ENCODE measurements around the gene CDH23.
A peak's percentile ranks its signal among the peaks of the same experiment; 100 is the strongest.

CDH23 gene

DNA sequence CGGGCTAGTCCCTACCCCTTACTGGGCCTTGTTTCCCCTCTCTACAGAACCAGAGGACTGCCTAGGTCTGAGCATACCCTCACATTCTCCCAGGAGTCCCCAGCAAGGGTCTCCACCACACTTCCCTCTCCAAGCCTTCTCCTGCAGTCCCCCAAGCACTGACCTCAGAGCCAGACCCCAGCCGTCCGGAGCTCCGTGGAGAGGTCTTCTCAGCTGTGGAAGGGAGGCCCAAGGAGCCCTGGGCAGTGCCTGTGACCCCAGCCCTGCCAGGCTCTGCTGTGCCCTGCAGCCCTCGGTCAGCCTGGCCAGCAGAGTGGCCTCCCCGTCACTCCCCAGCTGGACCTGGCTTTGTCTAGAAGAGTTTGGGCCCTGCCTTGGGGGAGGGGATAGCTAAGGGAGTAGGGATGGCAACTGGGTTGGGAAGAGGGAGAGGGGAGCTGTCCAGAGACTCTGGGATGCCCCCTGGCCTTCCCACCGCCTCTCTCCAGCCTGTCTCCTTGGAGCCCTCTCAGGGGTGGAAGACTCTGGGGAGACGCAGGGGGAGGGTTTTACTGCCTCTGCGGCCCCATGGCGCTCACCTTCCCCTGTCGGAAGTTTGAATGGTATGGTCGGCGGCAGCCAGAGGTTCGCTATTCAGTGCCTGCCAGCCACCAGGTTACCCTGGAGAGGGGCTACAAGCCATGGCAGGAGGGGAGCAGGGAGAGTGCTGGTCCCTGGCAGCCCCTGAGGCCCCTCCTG, 322.9 kb downstream of the CDH23 start, which contains the start of gene C10orf105:
Gene C10orf105 (minus strand): TSS at position 315 of the 738 bp plus-strand sequence. CDS start 3,441 bp downstream, outside the sequence.
- DNase-seq, result peak in 22 of 51 donors; percentile 18 to 82 (median 54)

DNA sequence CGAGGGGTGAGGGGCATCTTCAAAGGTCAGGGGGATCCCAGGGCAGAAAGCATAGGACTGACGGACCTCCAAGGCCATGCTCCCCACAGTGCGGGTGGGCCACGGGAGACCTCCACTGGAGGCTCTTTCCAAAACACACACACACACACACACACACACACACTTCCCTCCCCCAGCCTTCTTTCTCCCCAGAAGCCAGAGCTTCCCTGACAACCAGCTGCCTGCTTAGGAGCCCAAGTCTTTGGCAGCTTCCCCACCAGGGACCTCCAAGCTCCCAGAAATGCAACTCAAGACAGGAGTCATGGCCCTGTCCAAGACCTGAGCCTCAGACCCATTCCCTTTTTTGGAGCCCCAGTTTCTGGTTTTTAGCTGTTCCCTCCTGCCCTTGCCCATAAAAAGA, 323.6 kb downstream of the CDH23 start:
- DNase-seq, result peak in 15 of 51 donors; percentile 31 to 82 (median 46)

DNA sequence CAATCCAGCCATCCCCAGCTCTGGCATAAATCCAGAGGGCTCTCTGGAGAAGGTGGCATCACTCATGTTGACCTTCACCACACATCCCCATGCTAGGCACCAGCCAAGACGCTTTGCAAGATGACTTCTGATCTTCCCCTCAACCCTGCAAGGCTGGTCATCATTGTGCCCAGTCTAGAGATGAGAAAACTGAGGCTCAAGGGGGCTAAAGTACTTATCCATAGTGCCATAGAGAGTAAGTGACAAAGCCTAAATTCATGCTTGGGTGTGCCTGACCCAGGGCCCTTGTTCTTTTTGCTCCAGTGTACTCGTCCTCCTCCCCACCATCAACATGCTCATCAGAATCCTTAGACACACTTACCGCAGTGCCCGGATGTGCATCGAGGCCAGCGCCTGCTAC, 324.6 kb downstream of the CDH23 start:
- DNase-seq, result no peak

DNA sequence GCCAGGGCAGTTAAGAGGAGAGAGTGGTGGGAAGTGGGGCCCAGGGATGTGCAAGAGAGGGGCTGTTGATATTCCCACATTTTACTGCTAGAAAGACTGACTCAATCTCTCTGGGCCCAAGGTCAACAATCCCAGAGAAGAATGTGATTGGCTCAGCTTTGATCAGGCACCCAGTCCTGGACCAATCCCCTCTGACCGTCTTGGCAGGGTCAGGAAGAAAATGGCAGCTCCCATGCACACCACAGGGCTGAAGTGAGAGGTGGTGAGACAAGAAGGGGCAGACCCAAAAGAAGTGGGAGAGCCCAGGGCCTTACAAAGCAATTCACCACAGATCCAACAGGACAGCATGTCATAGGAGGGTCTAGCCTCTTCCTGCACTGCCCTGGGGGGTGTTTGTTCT, 326.1 kb downstream of the CDH23 start:
- no peak for DNase-seq

DNA sequence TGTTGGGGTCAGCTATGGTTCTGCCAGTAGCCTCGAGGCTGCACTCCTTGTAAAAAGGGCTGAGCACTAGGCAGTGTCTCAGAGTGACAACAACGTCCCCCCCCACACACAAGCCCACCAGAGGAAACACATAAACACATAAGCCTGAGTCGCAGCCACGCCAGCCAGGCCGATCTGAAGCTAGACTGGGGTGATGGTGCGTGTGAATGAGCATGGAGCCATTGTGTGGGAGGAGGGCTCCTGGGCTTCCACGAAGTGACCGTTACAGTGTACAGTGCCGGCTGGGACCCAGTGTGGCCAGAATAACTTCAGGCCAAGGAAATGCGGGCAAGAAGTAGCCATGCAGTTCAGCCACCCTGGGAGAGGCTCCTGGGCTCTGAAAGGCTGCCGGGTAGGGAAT, 326.6 kb downstream of the CDH23 start:
- no peak for DNase-seq

DNA sequence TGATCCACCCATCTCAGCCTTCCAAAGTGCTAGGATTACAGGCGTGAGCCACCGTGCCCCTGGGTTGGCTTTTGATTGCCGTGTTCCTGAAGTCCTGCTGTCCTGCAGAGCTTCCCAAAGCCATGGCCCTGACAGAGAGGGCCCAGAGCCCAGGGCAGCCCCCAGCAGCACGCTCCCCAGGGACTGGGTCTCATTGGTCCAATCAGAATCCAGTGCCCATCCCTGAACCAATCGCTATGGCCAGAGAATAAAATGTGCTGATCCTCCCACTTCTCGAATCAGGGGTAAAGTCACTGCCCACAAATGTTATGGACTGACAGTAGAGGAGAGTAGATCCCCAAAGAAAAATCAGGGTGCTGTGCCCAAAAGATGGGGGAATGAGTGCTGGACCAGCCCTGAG, 327.8 kb downstream of the CDH23 start:
- DNase-seq, result no peak

DNA sequence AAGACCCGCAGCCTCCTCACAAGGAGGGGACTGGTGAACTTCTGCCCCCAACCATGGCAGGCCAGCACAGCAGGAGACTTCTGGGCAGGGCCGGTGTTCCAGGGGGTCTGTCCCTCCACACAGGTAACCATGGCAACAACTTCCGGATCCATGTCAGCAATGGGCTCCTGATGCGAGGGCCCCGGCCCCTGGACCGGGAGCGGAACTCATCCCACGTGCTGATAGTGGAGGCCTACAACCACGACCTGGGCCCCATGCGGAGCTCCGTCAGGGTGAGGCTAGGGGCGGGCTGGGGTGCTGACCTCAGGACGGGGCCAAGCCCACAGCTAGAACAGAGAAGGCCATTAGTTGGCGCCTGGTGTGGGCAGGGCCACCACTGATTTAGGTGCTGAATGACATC, 328.5 kb downstream of the CDH23 start:
- DNase-seq, result no peak

DNA sequence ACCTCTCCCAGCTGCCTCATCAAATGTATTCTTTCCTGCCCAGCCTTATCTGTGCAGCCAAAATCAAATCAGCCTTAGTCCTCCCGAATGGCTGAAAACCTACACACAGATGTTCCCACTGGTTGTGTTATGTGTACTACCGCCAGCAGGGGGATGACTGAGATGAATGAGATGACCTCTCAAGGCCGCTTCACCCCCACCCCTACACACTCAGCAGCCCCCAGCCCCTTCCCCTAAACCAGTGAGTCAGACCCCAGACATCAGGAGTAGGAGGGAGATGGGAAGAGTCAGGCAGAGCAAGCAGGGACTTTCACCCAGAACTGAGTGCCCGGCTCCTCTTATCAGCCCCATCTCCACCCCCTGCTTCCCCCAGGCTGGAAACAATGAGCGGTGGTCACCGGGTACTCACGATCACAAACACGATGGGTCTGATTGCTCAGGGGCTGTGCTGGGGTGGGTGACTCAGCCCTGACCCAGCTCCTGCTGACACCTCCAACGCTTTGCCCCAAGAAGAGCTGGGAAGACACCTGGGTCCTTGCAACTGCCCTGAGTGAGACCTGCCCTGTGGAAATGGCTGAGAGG, 329.4 kb downstream of the CDH23 start:
- DNase-seq, result no peak

DNA sequence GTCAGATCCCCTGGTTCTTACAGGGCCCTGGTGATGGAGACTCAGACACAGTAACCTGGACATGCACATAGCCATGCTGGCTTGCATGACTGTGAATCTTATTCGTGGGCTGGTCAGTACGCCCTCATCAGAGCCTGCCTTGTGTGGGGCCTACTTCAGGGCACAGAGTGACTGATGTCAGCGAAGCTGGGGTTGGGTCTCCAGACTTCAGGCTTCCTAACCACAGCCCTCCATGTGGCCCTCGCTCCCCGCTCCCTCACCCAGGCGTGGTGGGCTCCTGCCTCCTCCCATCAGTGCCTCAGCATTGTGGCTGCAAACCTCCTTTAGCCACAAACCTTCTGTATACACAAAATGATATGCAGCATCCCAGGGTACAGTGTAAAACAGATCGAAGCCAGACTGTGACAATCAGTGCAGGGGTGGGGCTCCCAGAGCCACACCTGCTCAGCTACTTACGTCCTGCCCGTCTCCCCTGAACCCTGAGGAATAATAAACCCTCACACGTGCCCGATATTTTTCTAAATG, 329.9 kb downstream of the CDH23 start:
- no peak for DNase-seq

DNA sequence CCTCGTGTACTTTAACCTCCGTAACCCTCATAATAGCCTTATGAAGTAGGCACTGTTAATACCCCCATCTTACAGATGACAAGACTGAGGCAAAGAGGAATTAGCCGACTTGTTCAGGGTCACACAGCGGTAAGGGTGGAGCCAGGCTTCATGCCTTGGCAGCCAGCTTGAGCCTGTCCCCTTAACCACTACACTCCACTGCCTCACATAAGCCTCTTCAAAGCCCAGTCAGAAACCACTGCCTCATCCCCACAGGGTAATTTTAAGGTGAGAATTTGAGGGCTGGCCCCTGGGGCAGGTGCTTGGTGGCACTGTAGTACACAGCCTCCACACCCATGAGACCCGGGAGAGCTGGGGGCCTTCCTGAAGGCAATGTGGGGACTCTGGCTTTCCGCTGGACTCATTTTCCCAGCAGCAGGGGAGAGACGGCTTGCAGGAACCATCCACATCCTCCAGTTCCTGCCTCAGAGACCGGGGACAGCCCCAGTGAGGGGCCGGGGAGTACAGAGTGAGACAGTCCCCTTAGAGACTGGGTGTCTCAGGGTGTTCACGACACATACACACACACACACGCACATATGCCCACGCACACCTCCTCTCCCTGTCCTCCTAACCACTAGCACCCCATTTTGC, 330.5 kb downstream of the CDH23 start:
- no peak for DNase-seq

DNA sequence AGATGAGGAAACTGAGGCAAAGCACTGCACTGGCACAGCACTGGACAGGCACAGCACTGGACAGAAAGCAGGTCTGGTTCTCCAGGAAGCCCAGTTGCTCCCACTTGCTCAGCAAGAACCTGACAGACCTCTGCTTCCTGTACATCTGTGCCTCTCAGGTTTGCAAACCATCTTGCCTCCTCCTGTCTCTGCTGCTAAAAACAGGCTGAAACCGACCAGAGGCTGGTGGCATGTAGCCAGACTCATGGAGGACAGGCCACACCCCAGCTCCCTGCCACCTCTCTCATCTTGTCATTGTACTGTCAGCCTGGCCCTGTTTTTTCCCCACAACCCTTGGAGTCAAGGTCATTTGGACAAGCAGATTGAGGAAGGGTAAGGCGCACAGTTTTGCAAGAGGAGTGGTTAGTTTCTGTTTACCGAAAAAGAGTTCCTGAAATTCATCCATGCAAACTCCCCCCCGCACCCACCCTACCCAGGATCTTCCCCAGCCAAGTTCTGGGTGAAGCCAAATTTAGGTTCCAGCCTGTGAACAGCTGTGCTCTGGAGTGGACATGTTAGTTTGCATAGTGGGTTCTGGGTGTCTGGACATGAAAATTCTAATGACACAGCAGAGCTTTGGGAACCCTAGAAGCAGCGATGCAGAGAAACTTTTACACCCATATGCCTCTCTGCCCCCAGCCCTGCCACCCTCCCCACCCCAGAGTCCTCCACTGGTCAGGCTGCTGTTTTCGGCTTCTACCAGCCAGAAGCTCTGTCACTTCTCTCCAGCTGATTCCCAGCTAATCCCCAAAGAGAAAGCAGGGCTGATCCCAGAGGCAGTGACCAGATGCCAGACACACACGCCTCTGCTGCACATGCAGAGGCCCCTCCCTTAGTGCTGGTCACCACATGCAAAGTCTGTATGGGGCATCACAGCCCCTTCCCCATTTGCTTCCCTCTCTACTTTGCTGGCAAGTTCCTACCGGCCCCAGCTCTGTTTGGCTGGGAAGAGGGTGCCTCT, 331.3 kb downstream of the CDH23 start:
- DNase-seq, result peak in 2 of 51 donors; percentile 9 to 17

DNA sequence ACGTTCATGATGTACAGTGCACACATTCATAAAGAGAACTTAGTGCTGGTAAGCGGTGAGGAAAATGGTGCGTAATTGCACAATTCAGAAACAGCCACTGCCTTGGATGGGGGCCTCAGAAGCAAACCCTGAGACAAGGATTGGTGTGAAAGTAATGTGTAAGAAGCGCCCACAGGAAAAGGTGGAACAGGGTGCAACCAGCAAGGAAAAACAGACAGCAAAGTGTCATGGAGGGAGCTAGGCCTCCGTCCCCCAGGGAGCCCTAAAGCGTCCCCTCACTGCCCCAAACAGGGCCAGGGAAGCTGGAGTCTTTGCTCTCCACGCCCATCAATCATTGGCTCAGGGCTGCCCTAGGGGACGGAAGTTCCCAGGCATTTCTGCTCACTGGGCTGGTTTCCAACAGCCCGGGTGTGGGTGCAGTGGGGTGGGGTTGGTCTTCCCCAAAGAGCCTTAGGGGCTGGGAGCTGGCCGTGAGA, 332.5 kb downstream of the CDH23 start:
- peak in 7 of 51 donors; percentile 11 to 37 (median 20) for DNase-seq

DNA sequence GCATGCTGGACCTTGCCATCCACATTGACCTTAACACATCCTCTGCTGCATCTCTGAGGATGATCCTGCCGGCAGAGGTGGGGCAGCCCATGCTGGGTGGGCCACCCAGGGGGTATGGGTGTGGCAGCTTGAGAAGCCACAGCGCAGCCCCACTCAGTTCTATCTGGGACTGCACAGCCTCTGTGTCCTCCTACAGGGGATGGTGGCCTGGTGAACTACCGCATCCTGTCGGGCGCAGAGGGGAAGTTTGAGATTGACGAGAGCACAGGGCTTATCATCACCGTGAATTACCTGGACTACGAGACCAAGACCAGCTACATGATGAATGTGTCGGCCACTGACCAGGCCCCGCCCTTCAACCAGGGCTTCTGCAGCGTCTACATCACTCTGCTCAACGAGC, 335.1 kb downstream of the CDH23 start:
- DNase-seq, result no peak

DNA sequence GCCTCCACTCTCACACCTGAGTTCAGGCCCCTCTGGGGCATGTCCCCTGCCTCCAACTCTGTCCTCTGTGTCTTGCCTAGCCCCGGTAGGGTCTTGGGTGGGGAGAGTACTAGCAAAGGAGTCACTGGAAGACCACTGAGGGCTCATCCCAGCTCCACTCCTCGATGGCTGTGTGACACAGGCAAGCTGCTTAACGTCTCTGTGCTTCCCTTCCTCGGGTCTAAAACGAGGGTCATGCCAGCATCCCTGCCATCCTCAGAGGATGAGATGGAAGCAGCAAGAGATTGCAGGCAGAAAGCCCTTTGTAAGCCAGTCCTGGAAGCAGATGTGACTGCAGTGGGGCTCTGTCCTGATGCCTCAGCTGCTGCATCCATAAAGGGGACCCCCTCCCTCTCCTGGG, 338.1 kb downstream of the CDH23 start:
- DNase-seq, result no peak

DNA sequence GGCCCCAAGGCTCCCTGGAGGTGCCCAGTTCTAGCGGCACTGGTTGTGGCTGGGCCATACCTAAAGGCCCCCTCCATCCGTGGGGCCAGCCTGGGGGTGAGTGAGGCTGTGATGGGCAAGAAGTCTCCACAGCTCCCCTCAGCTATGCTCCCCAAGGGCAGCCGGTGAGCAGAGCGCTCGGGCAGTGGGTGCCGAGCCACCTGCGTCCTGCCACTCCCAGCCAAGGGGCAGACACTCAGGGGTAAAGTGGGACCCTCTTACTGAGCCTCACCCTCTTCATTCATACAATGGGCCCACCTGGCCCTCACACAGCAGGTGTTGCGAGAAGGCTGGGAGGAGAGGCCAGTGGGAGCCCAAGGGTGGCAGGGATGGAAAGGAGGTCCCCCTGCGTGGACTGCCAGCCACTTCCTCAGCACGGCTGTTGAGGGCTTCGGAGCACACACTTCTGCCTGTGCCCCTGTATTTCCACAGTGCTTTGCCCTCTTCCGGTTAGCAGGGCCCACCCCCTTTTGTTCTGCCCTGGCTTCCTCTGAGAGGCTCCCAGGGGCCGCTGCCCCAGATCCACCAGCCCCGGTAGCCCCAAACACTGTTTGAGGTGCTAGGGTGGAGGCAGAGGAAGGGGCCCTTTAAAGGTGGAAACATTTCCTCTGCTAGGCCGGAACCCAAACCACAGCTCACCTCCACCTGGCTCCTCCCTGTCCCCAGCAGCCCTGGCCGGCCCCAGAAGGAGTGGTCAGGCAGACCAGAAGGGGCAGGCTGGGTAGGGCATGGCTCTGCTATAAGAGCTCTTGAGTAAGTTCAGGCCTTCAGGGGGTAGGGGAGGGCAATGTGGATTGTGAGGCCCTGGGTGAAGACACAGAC, 339.2 kb downstream of the CDH23 start:
- DNase-seq, result no peak

DNA sequence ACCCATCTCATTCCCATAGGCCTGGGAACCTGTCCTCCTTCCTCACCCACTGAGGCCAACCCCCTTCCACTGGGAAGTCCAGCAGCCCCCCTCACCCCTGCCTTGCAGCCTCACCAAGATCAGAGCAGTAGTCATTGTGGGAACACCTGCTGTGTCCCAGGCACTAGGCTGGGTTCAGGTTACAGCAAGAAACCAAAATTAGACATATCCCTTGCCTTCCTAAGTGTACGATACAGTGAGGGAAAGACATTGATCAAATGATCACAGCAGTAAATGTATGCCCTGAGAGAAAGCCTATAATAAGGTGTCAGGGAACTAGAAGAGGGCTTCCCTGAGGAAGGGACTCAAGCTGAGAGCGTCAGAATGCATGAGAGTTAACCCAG, 339.8 kb downstream of the CDH23 start:
- no peak for DNase-seq

DNA sequence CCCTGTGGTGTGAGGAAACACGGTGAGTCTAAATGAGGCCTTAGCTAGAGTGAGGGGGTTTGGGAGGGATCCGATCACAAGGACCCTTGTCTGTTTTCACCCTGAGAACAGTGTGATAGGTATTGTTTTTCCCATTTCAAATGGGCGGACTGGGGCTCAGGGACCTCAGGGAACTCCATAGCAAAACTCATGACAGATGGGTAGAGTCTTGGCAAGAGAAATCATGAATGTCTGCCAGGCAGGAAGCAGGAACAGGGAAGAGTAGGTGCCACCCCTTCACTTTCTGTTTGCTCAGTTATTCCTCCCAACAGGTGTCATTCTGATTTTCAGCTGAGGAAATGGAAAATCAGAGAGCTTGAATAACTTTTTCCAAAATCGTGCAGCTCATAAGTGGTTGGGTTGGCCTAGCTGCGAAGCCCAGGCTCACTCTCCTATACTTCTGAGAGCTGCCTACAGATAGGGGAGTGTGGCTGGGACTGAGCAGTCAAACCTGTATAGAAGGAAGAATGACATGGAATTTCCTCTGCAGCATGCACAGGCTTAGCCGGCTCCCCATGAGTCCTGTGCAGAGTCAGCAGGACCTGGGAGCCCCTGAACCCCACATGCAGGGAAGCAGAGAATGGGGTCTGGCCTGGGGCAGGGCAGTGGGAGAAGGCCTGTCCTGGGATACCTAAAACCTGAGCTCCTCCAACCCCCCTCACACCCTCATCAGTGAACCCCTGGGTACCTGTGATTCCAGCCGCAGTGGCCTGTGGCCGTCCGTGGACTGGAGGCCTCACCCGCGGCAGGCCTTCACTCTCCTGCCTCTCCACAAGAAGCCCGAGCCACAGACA, 340.5 kb downstream of the CDH23 start:
- DNase-seq, result no peak

DNA sequence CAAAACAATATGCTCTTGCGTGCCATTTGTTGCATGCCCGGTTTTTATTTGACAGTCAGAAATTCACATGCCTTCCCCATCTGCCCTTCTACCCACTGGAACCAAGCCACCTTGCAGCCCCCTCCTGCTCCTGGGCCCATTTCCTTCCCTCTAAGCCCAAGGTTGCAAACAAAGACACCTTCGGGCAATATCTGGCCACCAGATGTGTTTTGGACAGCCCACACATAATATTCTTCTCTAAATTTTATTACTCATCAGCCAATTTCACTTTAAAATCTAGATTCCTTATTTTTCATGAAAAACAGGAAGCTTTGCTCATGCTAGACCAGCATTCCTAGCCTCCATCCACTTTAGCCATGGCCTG, 341.1 kb downstream of the CDH23 start:
- no peak for DNase-seq

DNA sequence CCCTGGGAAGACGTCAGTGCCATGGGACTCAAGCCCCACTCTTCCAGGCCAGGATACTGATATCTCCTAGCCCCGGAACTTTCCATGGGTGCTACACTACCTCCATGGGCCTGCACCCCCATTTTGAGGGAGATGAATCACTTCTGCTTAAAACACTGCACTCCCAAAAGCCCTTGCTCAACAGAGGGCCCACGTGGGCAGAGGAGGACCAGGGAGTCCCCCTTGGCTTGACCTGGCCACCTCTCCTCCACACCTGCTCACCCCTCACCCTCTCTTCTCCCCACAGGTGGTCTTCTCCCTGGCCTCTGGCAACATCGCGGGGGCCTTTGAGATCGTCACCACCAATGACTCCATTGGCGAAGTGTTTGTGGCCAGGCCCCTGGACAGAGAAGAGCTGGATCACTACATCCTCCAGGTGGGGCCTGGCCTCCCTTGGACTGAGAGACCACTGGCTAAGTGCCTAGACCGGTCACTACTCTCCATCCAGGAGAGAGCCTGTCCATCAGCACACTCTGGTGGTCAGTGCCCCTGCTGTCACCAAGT, 342.7 kb downstream of the CDH23 start:
- DNase-seq, result no peak

Measured in hypothalamus (tissue), 51 donors.